SU-DHL-6 (cell line): ENCODE measurements around the gene FBXW7.

ENCODE experiments used
- H2AFZ ChIP-seq: fragments of 200-600 bp; sonication (generic); 2 replicates; pipeline ENCODE4 v1.6.1; 2014; ENCODE audit warnings: low read depth, mild to moderate bottlenecking, moderate library complexity, mixed read lengths, antibody characterized with exemption, low read length; ENCODE audit not compliant: severe bottlenecking
- H3F3A ChIP-seq: fragments of 200-600 bp; shearing (Covaris generic); 2 replicates; pipeline ENCODE4 v1.6.0; 2016; ENCODE audit warnings: antibody characterized with exemption, mild to moderate bottlenecking; ENCODE audit not compliant: insufficient read depth
- H3K27ac ChIP-seq: fragments of 200-600 bp; sonication (generic); 2 replicates; pipeline ENCODE4 v1.5.1; 2016; ENCODE audit warnings: low read depth, mild to moderate bottlenecking, low read length, moderate library complexity, mixed read lengths
- H3K27me3 ChIP-seq: fragments of 200-600 bp; sonication (generic), shearing (Covaris generic); 2 replicates; pipeline ENCODE4 v1.6.0; 2014; ENCODE audit warnings: mild to moderate bottlenecking, low read length
- H3K36me3 ChIP-seq: fragments of 200-600 bp; sonication (generic); 2 replicates; pipeline ENCODE4 v1.6.1; 2014; ENCODE audit warnings: mild to moderate bottlenecking, low read length, mixed read lengths
- H3K4me2 ChIP-seq: fragments of 300-600, 200-600 bp; shearing (Covaris generic), sonication (generic); 2 replicates; pipeline ENCODE4 v1.6.0; 2014; ENCODE audit warnings: low read length, low read depth, mild to moderate bottlenecking; ENCODE audit not compliant: poor library complexity, severe bottlenecking
- H3K4me3 ChIP-seq: fragments of 200-600 bp; sonication (generic); 2 replicates; pipeline ENCODE4 v1.5.1; 2014; ENCODE audit warnings: antibody characterized with exemption, low read length, mild to moderate bottlenecking, mixed read lengths; ENCODE audit not compliant: insufficient read depth, poor library complexity, severe bottlenecking
- H3K79me2 ChIP-seq: fragments of 200-600 bp; sonication (generic); 2 replicates; pipeline ENCODE4 v1.6.1; 2014; ENCODE audit warnings: mild to moderate bottlenecking, low read length, moderate library complexity; ENCODE audit not compliant: insufficient read depth
- H3K9ac ChIP-seq: fragments of 200-600 bp; sonication (generic); 2 replicates; pipeline ENCODE4 v1.7.0; 2014; ENCODE audit warnings: mild to moderate bottlenecking, low read length
- H3K9me2 ChIP-seq: fragments of 200-600 bp; sonication (generic); replicated peaks from 2 replicates; pipeline ENCODE4 v1.6.1; 2014; ENCODE audit warnings: low read length; ENCODE audit not compliant: insufficient read depth
- H3K9me3 ChIP-seq: fragments of 200-600 bp; sonication (generic); 2 replicates; pipeline ENCODE4 v1.6.1; 2014; ENCODE audit warnings: low read length, mixed read lengths; ENCODE audit not compliant: insufficient read depth
- H4K20me1 ChIP-seq: fragments of 200-600 bp; sonication (generic); 2 replicates; pipeline ENCODE4 v1.6.1; 2014; ENCODE audit warnings: low read depth, mild to moderate bottlenecking, antibody characterized with exemption, low read length, moderate library complexity, mixed read lengths
- EZH2phosphoT487 ChIP-seq: fragments of 200-600 bp; sonication (generic), shearing (Covaris generic); conservative IDR thresholded peaks from 2 replicates; pipeline ENCODE4 v1.6.1; 2018; ENCODE audit warnings: mild to moderate bottlenecking, antibody characterized with exemption, low read length, moderate library complexity, mixed read lengths
- TF ChIP-seq, protein P1 (sequence below): fragments of 200-600 bp; sonication (generic); IDR thresholded peaks from one replicate; pipeline ENCODE4 v1.5.1; 2017; ENCODE audit warnings: antibody characterized with exemption, mild to moderate bottlenecking, low read length, moderate library complexity; ENCODE audit not compliant: insufficient read depth, poor library complexity, severe bottlenecking

FBXW7 gene

DNA sequence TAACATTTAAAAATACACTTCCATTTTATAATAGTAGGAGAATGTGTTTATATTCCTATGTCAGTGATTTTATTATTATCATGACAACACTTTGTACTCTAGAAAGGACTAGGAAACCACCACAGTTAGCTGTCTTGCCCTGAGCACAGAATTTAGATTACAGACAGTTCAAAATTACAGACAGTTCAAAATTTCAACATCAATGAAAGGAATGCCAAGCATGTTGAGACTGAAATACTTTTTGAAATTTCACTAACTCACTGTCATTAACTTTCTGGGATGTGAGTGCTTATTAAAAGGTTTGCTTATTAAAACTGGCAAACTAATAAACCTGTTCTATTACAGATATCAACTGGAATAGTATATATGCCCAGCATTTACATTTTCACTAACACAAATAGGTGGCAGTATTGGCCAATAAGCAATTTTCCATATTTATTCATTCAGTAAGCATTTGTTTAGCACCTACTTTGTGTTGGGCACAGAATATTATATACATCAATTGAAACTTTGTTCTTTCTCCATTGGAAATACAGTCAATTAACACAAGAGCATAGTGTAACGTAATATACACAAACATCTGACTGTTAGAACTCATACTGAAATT is 179.4 kb downstream of the FBXW7 start:
- Histone ChIP-seq H4K20me1 (0 out of 2 replicates have a peak, but pooled peaks cover 2% of the 10 kb centered on the region), H3K79me2 (peaks cover 5% of the 10 kb centered on the region)

DNA sequence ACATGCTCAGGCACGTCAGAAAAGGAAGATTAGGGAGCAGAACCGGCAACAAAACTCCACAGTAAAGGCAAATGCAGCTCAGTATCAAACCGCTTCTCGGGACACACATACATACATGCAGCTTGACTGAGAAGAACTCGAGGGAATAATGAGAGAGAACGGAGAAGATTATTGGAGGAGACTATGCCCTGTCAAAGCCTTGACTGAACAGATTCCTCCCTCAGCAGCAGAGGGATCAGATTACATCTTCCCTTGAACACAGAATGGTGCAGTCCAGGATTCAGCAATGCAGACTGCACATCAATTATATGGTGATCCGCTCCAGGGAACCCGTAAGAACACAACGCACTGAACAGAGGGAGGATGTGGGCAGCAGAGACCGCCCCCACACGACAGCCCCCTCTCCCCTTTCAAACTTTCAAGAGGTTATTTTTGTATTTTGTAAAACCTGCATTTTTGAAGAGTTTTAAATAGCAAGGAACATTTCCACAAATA is 183.2 kb downstream of the FBXW7 start:
- H3K9ac ChIP-seq = no peak overlapping the region

More for the DNA sequence above, 179.4 kb downstream of the FBXW7 start:
- no peaks in the 10 kb centered on the region for H3K9me3 ChIP-seq
- no peaks in the 10 kb centered on the region for H3K27me3 ChIP-seq
- no peak for TF ChIP-seq EZH2phosphoT487
- TF ChIP-seq, protein P1, sequence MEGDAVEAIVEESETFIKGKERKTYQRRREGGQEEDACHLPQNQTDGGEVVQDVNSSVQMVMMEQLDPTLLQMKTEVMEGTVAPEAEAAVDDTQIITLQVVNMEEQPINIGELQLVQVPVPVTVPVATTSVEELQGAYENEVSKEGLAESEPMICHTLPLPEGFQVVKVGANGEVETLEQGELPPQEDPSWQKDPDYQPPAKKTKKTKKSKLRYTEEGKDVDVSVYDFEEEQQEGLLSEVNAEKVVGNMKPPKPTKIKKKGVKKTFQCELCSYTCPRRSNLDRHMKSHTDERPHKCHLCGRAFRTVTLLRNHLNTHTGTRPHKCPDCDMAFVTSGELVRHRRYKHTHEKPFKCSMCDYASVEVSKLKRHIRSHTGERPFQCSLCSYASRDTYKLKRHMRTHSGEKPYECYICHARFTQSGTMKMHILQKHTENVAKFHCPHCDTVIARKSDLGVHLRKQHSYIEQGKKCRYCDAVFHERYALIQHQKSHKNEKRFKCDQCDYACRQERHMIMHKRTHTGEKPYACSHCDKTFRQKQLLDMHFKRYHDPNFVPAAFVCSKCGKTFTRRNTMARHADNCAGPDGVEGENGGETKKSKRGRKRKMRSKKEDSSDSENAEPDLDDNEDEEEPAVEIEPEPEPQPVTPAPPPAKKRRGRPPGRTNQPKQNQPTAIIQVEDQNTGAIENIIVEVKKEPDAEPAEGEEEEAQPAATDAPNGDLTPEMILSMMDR = no peak
- no peaks in the 10 kb centered on the region for H3K36me3 ChIP-seq
- no peak overlapping the region for H3K9ac ChIP-seq
- no peaks in the 10 kb centered on the region for H3F3A ChIP-seq
- no peaks in the 10 kb centered on the region for H3K9me2 ChIP-seq
- H3K4me2 ChIP-seq = no peak overlapping the region
- no peak overlapping the region for H3K27ac ChIP-seq
- no peak overlapping the region for H3K4me3 ChIP-seq
- H2AFZ ChIP-seq = no peak overlapping the region

DNA sequence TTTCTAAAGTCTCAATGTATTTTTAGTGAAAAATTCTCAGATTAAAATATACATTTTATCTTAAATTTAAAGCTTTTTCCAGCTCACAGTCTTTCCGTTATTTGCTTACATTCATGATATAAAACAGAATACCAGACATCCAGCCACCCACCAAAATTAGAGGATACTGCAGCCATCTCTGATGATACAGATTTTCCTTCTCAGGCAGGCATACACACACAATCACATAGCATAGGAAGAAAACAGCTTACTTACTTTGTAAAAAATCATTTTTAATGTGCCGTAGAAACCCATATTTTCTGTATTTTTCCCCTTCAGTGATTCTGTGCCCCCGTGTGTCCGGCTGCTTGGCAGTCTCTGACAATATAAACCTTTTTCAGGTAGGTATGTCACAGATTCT is 183.7 kb downstream of the FBXW7 start:
- H3K9ac ChIP-seq = no peak overlapping the region

More for the DNA sequence above, 183.2 kb downstream of the FBXW7 start:
- H3K4me2 ChIP-seq = peak overlapping the region; percentile 7
- peaks cover 8% of the 10 kb centered on the region for H3K79me2 ChIP-seq
- no peaks in the 10 kb centered on the region; the same call in 1 of the 2 replicates for H3K36me3 ChIP-seq
- no peak overlapping the region for H3K27ac ChIP-seq
- TF ChIP-seq EZH2phosphoT487 = no peak
- TF ChIP-seq, protein P1 = no peak
- H4K20me1 ChIP-seq = no peaks in the 10 kb centered on the region
- peaks cover 11% of the 10 kb centered on the region; the same call in 1 of the 2 replicates for H3F3A ChIP-seq
- no peaks in the 10 kb centered on the region for H3K27me3 ChIP-seq
- H2AFZ ChIP-seq = no peak overlapping the region
- no peak overlapping the region for H3K4me3 ChIP-seq
- H3K9me2 ChIP-seq = no peaks in the 10 kb centered on the region
- no peaks in the 10 kb centered on the region for H3K9me3 ChIP-seq

More for the DNA sequence above, 183.7 kb downstream of the FBXW7 start:
- no peaks in the 10 kb centered on the region for H3K9me3 ChIP-seq
- H3K79me2 ChIP-seq = peaks cover 8% of the 10 kb centered on the region
- H3K4me3 ChIP-seq = no peak overlapping the region
- no peaks in the 10 kb centered on the region for H3K27me3 ChIP-seq
- H4K20me1 ChIP-seq = no peaks in the 10 kb centered on the region
- H3K27ac ChIP-seq = no peak overlapping the region
- no peak overlapping the region for H2AFZ ChIP-seq
- H3K4me2 ChIP-seq = no peak overlapping the region
- H3F3A ChIP-seq = peaks cover 11% of the 10 kb centered on the region; the same call in 1 of the 2 replicates
- H3K36me3 ChIP-seq = peaks cover 2% of the 10 kb centered on the region; the same call in 1 of the 2 replicates
- no peaks in the 10 kb centered on the region for H3K9me2 ChIP-seq
- TF ChIP-seq EZH2phosphoT487 = no peak
- TF ChIP-seq, protein P1 = no peak
